ENCODE results near the gene ANKRD24. TPM values are rescaled to one million over a fixed set of nuclear protein-coding genes. Genes with fewer than 3 reads are reported as not detected.

The ANKRD24 gene
- total RNA-seq, 4 donors from 2014 or later = 0.83 to 3.9 (median 1.6) TPM

DNA sequence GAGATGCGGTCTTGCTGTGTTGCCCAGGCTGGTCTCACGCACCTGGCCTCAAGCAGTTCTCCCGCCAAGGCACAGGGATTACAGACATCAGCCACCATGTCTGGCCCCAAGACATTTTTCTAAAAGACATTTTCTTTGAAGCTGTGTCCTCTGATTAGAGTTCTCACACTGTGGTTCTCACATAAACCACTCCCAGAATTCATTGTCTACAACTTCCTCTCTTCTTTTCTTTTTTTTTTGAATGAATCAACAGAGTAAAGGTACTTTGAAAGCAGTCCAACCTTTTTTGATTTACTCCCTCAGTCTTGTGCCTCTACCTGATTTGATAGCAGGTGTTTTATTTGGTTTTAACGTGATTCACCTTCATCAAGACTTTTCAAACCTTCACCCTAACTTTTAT lies 82.3 kb downstream of the ANKRD24 start:
- TF ChIP-seq POLR2A (IDR thresholded peaks at IDR 0.05) (no peak), CTCF (IDR thresholded peaks at IDR 0.05) (no peak)
- H3K4me3 ChIP-seq = no peak overlapping the region
- DNase-seq = no peak
- H3K9me3 ChIP-seq = no peaks in the 10 kb centered on the region
- no peak overlapping the region for H3K27ac ChIP-seq
- H3K36me3 ChIP-seq = peaks cover 0 to 78% (median 0%) of the 10 kb centered on the region in 3 donors
- H3K27me3 ChIP-seq = no peaks in the 10 kb centered on the region
- H3K4me1 ChIP-seq = peaks cover 0 to 9% (median 3%) of the 10 kb centered on the region in 4 donors

GRCh38 chr19:4266253-4267000 lies 83.9 kb downstream of the ANKRD24 start:
- TF ChIP-seq CTCF (IDR thresholded peaks at IDR 0.05) = no peak
- TF ChIP-seq POLR2A (IDR thresholded peaks at IDR 0.05) = no peak
- no peak overlapping the region for H3K4me3 ChIP-seq
- H3K4me1 ChIP-seq = peaks cover 0 to 9% (median 3%) of the 10 kb centered on the region in 4 donors
- H3K9me3 ChIP-seq = no peaks in the 10 kb centered on the region
- peaks cover 0 to 69% (median 0%) of the 10 kb centered on the region in 3 donors for H3K36me3 ChIP-seq
- DNase-seq = no peak
- H3K27me3 ChIP-seq = no peaks in the 10 kb centered on the region
- no peak overlapping the region for H3K27ac ChIP-seq

GRCh38 chr19:4267101-4267900 lies 84.8 kb downstream of the ANKRD24 start:
- H3K27ac ChIP-seq = peak overlapping the region in 2 of 4 donors; percentile 63 to 90
- H3K36me3 ChIP-seq = peaks cover 0 to 69% (median 0%) of the 10 kb centered on the region in 3 donors
- DNase-seq = peak; percentile 58 to 79 (median 75)
- no peaks in the 10 kb centered on the region for H3K27me3 ChIP-seq
- peaks cover 0 to 9% (median 3%) of the 10 kb centered on the region in 4 donors for H3K4me1 ChIP-seq
- TF ChIP-seq CTCF (IDR thresholded peaks at IDR 0.05) (peak; percentile 68 to 88 (median 82)), POLR2A (IDR thresholded peaks at IDR 0.05) (no peak)
- no peak overlapping the region for H3K4me3 ChIP-seq
- no peaks in the 10 kb centered on the region for H3K9me3 ChIP-seq

DNA sequence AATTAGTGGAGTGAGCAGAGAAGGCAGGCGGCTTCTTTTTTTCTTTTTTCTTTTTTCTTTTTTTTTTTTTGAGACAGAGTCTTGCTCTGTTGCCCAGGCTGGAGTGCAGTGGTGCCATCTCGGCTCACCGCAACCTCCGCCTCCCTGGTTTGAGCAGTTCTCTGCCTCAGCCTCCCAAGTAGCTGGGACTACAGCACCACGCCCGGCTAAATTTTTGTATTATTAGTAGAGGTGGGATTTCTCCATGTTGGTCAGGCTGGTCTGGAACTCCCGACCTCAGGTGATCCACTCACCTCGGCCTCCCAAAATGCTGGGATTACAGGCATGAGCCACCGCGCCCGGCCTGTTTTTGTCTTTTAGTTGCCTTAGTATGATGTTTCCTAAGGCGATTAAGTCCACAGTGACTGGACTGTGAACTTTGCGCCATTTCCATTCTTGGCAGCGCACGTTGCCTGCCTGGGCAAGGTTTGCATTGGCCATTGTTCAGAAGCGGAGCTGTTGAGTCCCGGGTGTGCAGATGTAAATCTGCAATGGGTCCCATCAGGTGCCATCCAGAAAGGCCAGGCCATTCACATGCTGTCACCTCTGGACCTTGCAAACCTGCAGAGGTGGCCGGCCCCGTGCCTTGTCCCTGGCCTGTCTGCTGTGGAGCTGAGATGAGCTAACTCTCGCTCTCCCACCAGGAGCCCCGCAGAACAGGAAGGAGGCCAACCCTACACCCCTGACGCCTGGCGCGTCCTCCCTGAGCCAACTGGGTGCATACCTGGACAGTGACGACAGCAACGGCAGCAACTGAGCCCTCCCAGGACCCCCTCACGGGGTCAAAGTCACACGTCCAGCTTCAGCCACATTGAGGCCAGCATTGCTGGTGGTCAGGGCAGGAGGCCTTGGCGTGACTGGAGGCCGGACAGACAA lies 85.7 kb downstream of the ANKRD24 start:
- H3K36me3 ChIP-seq = peaks cover 0 to 62% (median 0%) of the 10 kb centered on the region in 3 donors

More for the DNA sequence above, 85.7 kb downstream of the ANKRD24 start:
- Histone ChIP-seq H3K4me3 (no peak overlapping the region), H3K9me3 (no peaks in the 10 kb centered on the region), H3K27ac (peak overlapping the region in 3 of 4 donors; percentile 38 to 90 (median 63)), H3K4me1 (peaks cover 0 to 9% (median 3%) of the 10 kb centered on the region in 4 donors), H3K27me3 (no peaks in the 10 kb centered on the region)
- peak in 2 of 3 donors; percentile 82 to 83 for DNase-seq
- TF ChIP-seq CTCF (IDR thresholded peaks at IDR 0.05) (no peak), POLR2A (IDR thresholded peaks at IDR 0.05) (peak in 1 of 2 donors; percentile 53)
